ENCODE results near the gene IPO7. TPM values are rescaled to one million over a fixed set of nuclear protein-coding genes. Genes with fewer than 3 reads are reported as not detected.

The IPO7 gene
- total RNA-seq, 6 experiments from 2014 or later, result 33.2 to 53.6 (median 45.0) TPM

DNA sequence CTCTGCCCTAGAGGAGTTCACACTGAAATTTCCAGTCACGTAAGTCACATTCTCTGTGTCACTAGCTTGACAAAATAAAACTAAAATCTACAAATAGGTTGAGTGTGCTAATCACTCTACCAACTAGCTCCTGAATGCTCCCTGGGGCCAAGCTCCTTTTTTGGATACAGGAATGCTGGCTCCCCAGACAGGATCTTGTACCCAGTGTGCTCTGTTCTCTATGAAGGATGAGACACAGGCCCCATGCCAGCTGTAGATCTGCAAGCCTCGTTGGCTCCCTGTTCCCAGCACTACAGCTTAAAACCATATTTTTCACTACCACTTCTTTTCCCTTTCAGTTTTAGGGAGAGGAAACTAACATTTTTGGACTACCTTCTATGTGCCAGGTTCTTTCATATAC is 3.7 kb upstream of the IPO7 start:
- Histone ChIP-seq H3K27me3 (no peaks in the 10 kb centered on the region), H3K36me3 (no peaks in the 10 kb centered on the region), H3K9me3 (no peaks in the 10 kb centered on the region), H3K4me1 (peaks cover 0 to 5% (median 2%) of the 10 kb centered on the region in 4 donors), H3K27ac (no peak overlapping the region), H3K4me3 (no peak overlapping the region)
- 65% methylated on average over 2 of the region's 2 CpGs for whole genome bisulfite sequencing (ENCODE audit: insufficient coverage, low coverage, low lambda C conversion rate, missing lambda C conversion rate)
- ATAC-seq, result no peak
- intact Hi-C loops (cut with DNase I), result no loop called here
- TF ChIP-seq, protein P1, sequence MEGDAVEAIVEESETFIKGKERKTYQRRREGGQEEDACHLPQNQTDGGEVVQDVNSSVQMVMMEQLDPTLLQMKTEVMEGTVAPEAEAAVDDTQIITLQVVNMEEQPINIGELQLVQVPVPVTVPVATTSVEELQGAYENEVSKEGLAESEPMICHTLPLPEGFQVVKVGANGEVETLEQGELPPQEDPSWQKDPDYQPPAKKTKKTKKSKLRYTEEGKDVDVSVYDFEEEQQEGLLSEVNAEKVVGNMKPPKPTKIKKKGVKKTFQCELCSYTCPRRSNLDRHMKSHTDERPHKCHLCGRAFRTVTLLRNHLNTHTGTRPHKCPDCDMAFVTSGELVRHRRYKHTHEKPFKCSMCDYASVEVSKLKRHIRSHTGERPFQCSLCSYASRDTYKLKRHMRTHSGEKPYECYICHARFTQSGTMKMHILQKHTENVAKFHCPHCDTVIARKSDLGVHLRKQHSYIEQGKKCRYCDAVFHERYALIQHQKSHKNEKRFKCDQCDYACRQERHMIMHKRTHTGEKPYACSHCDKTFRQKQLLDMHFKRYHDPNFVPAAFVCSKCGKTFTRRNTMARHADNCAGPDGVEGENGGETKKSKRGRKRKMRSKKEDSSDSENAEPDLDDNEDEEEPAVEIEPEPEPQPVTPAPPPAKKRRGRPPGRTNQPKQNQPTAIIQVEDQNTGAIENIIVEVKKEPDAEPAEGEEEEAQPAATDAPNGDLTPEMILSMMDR (IDR thresholded peaks at IDR 0.05), result no peak
- no peak for TF ChIP-seq POLR2A (IDR thresholded peaks at IDR 0.05)
- no peak for DNase-seq

DNA sequence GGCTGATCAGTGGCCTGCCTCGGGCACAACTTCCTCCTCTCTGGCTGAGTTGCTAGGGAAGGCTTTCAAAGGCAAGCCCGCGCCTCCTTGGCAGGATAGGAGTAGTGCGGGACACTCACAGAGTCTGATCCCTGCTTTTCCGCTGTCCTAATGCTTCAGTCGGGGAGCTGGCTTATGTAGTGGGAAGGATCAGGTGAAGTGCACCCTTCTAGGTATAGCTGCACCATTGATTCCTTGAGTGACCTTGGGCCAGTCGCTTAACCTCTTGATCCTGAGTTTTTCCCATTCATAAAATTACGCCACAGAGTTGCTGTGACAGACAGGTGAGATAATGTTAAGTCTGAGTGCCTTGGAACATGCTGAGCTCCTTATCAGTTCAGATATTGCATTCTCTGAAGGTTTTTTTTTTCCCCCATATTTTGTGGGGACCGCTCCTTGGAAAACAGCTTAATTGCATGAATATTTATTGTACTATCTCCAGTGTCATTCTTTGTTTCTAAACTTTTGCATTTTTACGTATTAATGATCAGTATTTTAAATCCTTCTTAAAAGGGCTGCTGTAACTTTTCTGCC is 961 bp downstream of the IPO7 start:
- peak overlapping the region; percentile 74 to 92 (median 84) for H3K27ac ChIP-seq
- DNase-seq, result no peak
- H3K4me3 ChIP-seq, result peak overlapping the region; percentile 89 to 99 (median 96)
- H3K27me3 ChIP-seq, result no peaks in the 10 kb centered on the region
- H3K9me3 ChIP-seq, result no peaks in the 10 kb centered on the region
- intact Hi-C loops (cut with DNase I), result no loop called here
- peak; percentile 51 to 56 (median 54) for ATAC-seq
- no peaks in the 10 kb centered on the region for H3K36me3 ChIP-seq
- TF ChIP-seq, protein P1 (IDR thresholded peaks at IDR 0.05), result peak in 1 of 4 donors; percentile 7
- no peak for TF ChIP-seq POLR2A (IDR thresholded peaks at IDR 0.05)
- 3% methylated on average over 10 of the region's 10 CpGs for WGBS (ENCODE audit: insufficient coverage, low coverage, low lambda C conversion rate, missing lambda C conversion rate)
- H3K4me1 ChIP-seq, result peaks cover 0 to 23% (median 8%) of the 10 kb centered on the region in 4 donors

DNA sequence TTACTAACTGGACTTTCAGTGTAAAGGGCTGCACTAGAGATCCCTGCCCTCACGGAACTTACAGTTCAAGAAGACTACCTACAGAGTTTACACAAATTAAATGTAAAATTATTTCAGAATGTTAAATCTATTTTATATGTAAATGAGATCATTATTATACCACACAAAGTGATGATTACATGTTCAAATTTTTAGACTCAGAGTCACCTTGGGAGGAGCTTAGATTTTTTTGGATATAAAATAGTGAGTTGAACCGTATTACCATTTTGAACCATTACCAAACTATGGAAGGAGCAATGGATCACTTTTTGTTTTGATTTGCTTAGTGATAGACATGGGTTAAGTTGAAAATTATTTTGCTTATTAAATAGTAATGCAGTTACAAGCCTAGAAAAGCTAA is 1.6 kb downstream of the IPO7 start:
- H3K27ac ChIP-seq, result no peak overlapping the region
- no peaks in the 10 kb centered on the region for H3K27me3 ChIP-seq
- TF ChIP-seq POLR2A (IDR thresholded peaks at IDR 0.05), result no peak
- TF ChIP-seq, protein P1 (IDR thresholded peaks at IDR 0.05), result no peak
- H3K9me3 ChIP-seq, result no peaks in the 10 kb centered on the region
- 47% methylated on average over 2 of the region's 2 CpGs for WGBS (ENCODE audit: insufficient coverage, low coverage, low lambda C conversion rate, missing lambda C conversion rate)
- intact Hi-C loops (cut with DNase I), result no loop called here
- ATAC-seq, result no peak
- H3K4me3 ChIP-seq, result peak overlapping the region in 2 of 3 donors; percentile 89 to 96
- H3K36me3 ChIP-seq, result no peaks in the 10 kb centered on the region
- H3K4me1 ChIP-seq, result peaks cover 0 to 23% (median 8%) of the 10 kb centered on the region in 4 donors
- DNase-seq, result no peak

DNA sequence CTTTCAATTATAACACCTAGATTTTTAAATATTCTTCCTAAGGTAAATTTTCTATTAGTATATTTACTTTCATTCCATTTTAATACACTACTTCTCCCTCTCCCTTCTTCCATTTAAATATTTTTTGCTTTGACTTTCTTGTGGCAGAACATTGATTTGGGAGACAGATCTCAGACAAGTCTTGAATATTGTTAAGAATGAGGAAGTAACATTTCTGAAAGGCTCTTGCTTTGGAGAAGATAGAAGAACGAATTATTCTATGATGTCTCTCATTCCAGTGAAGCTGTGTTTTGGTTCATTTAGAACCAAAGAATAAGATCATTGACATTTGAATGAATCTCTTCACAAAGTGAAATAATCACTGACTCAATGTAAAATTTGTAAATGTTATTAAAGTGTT is 2.4 kb downstream of the IPO7 start:
- ATAC-seq, result no peak
- DNase-seq, result no peak
- intact Hi-C loops (cut with DNase I), result no loop called here
- no peak overlapping the region for H3K27ac ChIP-seq
- no peaks in the 10 kb centered on the region for H3K9me3 ChIP-seq
- H3K36me3 ChIP-seq, result no peaks in the 10 kb centered on the region
- 38% methylated on average over 1 of the region's 1 CpG for WGBS (ENCODE audit: insufficient coverage, low coverage, low lambda C conversion rate, missing lambda C conversion rate)
- peaks cover 0 to 23% (median 8%) of the 10 kb centered on the region in 4 donors for H3K4me1 ChIP-seq
- no peak overlapping the region for H3K4me3 ChIP-seq
- TF ChIP-seq POLR2A (IDR thresholded peaks at IDR 0.05), result no peak
- TF ChIP-seq, protein P1 (IDR thresholded peaks at IDR 0.05), result no peak
- no peaks in the 10 kb centered on the region for H3K27me3 ChIP-seq

All from right lobe of liver (tissue), 6 donors.